Kidney (tissue), 14 donors: ENCODE measurements around the gene KLK8. TPM values are rescaled to one million over a fixed set of nuclear protein-coding genes. Genes with fewer than 3 reads are reported as not detected.

ENCODE experiments used
- DNase-seq, 5 donors: peaks; one replicate each; pipeline ENCODE4 v3.0.0-alpha.2; 2013 to 2020
- FAIRE-seq: peaks from 2 replicates; lab custom pipeline; 2012; peaks lifted over from hg19 to GRCh38; lab: Jason Lieb, UNC
- H3K27ac ChIP-seq, 2 donors: one replicate each; pipeline ENCODE4 v1.7.0; 2013; ENCODE audit warnings: low read depth in 2 of 2, low read length in 2 of 2, inconsistent platforms in 1 of 2
- H3K27me3 ChIP-seq: one replicate; pipeline ENCODE4 v1.7.1; 2013; ENCODE audit warnings: low read length, inconsistent platforms; ENCODE audit not compliant: control insufficient read depth, insufficient read depth
- H3K36me3 ChIP-seq, 3 donors: one replicate each; pipeline versions ENCODE4 v1.7.0 to v1.7.1; 2013; ENCODE audit warnings: low read length in 3 of 3, control low read depth in 1 of 3, inconsistent platforms in 1 of 3; ENCODE audit not compliant: insufficient read depth in 3 of 3, control insufficient read depth in 2 of 3
- H3K4me1 ChIP-seq, 3 donors: one replicate each; pipeline versions ENCODE4 v1.7.0 to v1.7.1; 2013; ENCODE audit warnings: low read length in 3 of 3, inconsistent platforms in 1 of 3, low read depth in 1 of 3; ENCODE audit not compliant: control insufficient read depth in 2 of 3, insufficient read depth in 2 of 3
- H3K4me3 ChIP-seq, 3 donors: one replicate each; pipeline versions ENCODE4 v1.7.0 to v1.8.1; 2013; ENCODE audit warnings: low read length in 3 of 3, control low read depth in 1 of 3, inconsistent platforms in 1 of 3
- H3K9ac ChIP-seq, 3 donors: one replicate each; pipeline versions ENCODE4 v1.7.0 to v1.7.1; 2013; ENCODE audit warnings: low read length in 3 of 3, control low read depth in 1 of 3, inconsistent platforms in 1 of 3
- H3K9me3 ChIP-seq, 3 donors: one replicate each; pipeline versions ENCODE4 v1.7.0 to v1.7.1; 2013; ENCODE audit warnings: low read length in 3 of 3, control low read depth in 1 of 3, inconsistent platforms in 1 of 3; ENCODE audit not compliant: control insufficient read depth in 2 of 3, insufficient read depth in 1 of 3
- intact Hi-C: fragments of 100-400 bp; cut with DNase I; formaldehyde crosslinking; loops from one replicate; pipeline ENCODE4 v1.11.1; 2022
- polyA plus RNA-seq: library from polyadenylated mRNA; stranded (reverse); fragments of 350-450 nt; fragmentation: Illumina TruSeq; extraction: RNeasy Lipid Tissue Mini Kit (QIAGEN cat#74804); gene quantifications from one replicate; pipeline ENCODE4 v1.2.3, GENCODE V29; 2014; ENCODE audit warnings: low read depth, low replicate concordance; ENCODE audit not compliant: insufficient read depth
- total RNA-seq: library from RNA; stranded (reverse); fragmentation: NEBNext Ultra II Directional; extraction: Animal tissue kit (Norgen Biotek cat#: 25700); gene quantifications from one replicate; pipeline ENCODE4 v1.2.1, GENCODE V29; 2021
- TF ChIP-seq, protein P1 (sequence below): IDR thresholded peaks from 3 replicates; pipeline ENCODE4 v1.5.1; 2012; ENCODE audit warnings: mild to moderate bottlenecking, moderate library complexity, borderline replicate concordance; ENCODE audit not compliant: insufficient read depth; ENCODE audit errors: extremely low read depth
- donor health status: control.
- donor health status: control.
- donor health status: control.
- donor health status: control.
- donor health status: control.
- donor health status: DM: yes; HTN: yes; CAD: no.
- donor health status: Normal renal cell carcinoma (clear cell type).

The KLK8 gene
- total and polyA plus RNA-seq, 2 donors from 2014 or later: 1.3 to 4.2 TPM

DNA sequence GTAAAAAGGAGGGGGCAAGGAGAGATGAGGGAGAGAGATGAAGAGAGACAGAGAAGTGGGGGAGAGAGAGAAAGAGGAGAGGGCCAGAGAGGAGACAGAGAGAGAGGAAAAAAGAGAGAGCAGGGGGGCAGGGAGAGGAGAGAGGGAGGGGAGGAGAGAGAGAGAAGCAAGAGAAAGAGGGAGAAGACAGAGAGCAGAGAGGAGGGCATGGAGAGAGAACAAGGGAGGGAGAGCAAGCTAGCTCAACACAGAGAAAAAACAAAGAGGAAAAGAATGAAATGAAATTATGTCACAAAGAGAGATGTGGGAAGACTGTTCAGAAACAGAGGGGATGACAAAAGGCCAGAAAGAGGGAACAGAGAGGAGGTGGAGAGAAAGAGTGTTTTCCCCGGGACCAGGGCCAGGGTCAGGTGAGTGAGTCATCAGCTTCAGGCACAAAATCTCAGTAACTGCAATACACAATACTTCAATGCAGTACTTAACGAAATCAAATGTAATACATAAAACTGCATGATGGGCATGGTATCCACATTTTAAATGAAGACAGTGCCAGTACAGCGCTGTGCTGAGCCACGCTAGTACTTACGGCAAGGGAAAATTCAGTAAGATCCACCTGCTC, 22.5 kb downstream of the KLK8 start:
- Histone ChIP-seq H3K4me1 (no peaks in the 10 kb centered on the region), H3K4me3 (no peak overlapping the region), H3K9me3 (no peaks in the 10 kb centered on the region), H3K27me3 (no peaks in the 10 kb centered on the region), H3K27ac (no peak overlapping the region), H3K36me3 (no peaks in the 10 kb centered on the region), H3K9ac (no peak overlapping the region)
- intact Hi-C loops: no loop called here
- FAIRE-seq: no peak
- DNase-seq: no peak
- TF ChIP-seq, protein P1, sequence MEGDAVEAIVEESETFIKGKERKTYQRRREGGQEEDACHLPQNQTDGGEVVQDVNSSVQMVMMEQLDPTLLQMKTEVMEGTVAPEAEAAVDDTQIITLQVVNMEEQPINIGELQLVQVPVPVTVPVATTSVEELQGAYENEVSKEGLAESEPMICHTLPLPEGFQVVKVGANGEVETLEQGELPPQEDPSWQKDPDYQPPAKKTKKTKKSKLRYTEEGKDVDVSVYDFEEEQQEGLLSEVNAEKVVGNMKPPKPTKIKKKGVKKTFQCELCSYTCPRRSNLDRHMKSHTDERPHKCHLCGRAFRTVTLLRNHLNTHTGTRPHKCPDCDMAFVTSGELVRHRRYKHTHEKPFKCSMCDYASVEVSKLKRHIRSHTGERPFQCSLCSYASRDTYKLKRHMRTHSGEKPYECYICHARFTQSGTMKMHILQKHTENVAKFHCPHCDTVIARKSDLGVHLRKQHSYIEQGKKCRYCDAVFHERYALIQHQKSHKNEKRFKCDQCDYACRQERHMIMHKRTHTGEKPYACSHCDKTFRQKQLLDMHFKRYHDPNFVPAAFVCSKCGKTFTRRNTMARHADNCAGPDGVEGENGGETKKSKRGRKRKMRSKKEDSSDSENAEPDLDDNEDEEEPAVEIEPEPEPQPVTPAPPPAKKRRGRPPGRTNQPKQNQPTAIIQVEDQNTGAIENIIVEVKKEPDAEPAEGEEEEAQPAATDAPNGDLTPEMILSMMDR: no peak

DNA sequence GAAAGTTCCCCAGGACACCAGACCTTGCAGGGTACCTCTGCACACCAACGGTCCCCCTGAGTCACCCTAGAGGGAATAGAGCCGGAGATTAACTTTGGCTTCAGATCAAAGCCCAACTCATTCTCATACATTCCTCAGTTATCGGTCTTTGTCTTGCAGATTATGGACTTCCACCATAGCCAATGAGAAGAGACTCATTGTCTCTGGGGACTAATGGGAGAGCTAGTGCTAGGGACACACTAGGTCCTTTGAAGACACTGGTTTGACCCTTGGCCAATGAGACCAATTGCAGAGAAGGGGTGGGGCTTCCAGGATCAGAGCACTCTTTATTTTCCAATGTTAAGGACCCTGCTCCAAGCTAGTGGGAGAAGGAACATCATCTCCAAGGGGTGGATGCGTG, 23.8 kb downstream of the KLK8 start:
- H3K27ac ChIP-seq: no peak overlapping the region
- no peak overlapping the region for H3K9ac ChIP-seq
- H3K4me1 ChIP-seq: no peaks in the 10 kb centered on the region
- no peaks in the 10 kb centered on the region for H3K9me3 ChIP-seq
- FAIRE-seq (no peak), DNase-seq (no peak)
- no peak overlapping the region for H3K4me3 ChIP-seq
- TF ChIP-seq, protein P1: no peak
- intact Hi-C loops: no loop called here
- no peaks in the 10 kb centered on the region for H3K27me3 ChIP-seq
- H3K36me3 ChIP-seq: no peaks in the 10 kb centered on the region

DNA sequence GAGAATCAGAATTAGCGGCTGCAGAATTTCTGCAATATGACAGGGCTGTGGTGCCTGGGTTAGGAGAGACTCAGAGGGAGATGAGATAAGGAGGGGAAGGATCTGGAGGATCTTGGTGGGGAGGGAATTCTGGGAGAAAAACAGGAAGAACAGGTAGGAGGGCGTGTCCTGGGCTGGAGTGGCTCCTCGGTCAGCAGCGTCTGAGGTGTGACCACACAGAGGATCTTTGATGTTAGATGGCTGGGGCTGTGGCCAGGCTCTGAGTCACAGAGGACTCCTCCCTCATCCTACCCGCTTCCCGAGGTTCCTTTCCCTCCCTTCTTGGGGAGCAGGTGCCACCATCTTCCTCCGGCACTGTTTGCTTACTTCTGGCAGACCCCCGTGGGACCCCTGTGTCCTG, 25.6 kb downstream of the KLK8 start:
- no peaks in the 10 kb centered on the region for H3K27me3 ChIP-seq
- FAIRE-seq (no peak), DNase-seq (peak in 1 of 5 donors; percentile 13)
- H3K27ac ChIP-seq: no peak overlapping the region
- no peaks in the 10 kb centered on the region for H3K4me1 ChIP-seq
- no peak overlapping the region for H3K9ac ChIP-seq
- intact Hi-C loops: no loop called here
- no peaks in the 10 kb centered on the region for H3K36me3 ChIP-seq
- TF ChIP-seq, protein P1: no peak
- no peak overlapping the region for H3K4me3 ChIP-seq
- H3K9me3 ChIP-seq: no peaks in the 10 kb centered on the region
